Peyer's patch (tissue), 4 donors: ENCODE results near the gene SPATA9.

Experiments
- POLR2A ChIP-seq, 2 donors: fragments of 450-650 bp; IDR thresholded peaks; one replicate each; pipeline ENCODE4 v1.5.1; 2017; ENCODE audit warnings: antibody characterized with exemption in 2 of 2, mild to moderate bottlenecking in 2 of 2, moderate library complexity in 2 of 2
- TF ChIP-seq, protein P1 (sequence below), 6 experiments: fragments of 450-650 bp in 4 of 6; fragments of 200-600 bp in 2 of 6; sonication (generic) in 1 of 6; IDR thresholded peaks; one replicate each; pipeline ENCODE4 v1.5.1; 2017 to 2019; ENCODE audit warnings: antibody characterized with exemption in 6 of 6, mild to moderate bottlenecking in 3 of 6, moderate library complexity in 1 of 6

DNA sequence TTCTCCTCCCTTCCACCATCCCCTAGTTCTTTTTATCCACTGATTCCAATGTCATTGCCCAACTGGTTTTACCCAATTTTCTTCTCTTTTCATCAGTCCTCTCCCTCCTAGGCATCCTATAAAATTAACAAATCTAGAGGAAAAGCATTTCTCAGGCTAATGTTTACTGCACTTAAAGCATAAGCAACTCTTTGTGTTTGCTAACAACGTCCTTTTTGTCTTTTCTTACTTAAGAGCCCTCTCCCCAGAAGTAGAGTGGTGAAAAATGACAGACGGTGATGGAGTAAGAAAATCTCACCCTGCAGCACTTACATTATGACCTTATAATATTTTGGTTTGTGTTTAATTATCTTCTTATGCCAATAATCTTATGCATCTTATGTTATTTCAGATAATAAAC, 1.6 kb upstream of the SPATA9 start:
- no peak for TF ChIP-seq POLR2A (IDR thresholded peaks at IDR 0.05)
- TF ChIP-seq, protein P1, sequence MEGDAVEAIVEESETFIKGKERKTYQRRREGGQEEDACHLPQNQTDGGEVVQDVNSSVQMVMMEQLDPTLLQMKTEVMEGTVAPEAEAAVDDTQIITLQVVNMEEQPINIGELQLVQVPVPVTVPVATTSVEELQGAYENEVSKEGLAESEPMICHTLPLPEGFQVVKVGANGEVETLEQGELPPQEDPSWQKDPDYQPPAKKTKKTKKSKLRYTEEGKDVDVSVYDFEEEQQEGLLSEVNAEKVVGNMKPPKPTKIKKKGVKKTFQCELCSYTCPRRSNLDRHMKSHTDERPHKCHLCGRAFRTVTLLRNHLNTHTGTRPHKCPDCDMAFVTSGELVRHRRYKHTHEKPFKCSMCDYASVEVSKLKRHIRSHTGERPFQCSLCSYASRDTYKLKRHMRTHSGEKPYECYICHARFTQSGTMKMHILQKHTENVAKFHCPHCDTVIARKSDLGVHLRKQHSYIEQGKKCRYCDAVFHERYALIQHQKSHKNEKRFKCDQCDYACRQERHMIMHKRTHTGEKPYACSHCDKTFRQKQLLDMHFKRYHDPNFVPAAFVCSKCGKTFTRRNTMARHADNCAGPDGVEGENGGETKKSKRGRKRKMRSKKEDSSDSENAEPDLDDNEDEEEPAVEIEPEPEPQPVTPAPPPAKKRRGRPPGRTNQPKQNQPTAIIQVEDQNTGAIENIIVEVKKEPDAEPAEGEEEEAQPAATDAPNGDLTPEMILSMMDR (IDR thresholded peaks at IDR 0.05) = no peak
